Transverse colon (tissue), 4 donors: ENCODE results near the gene MMRN2. TPM values are rescaled to one million over a fixed set of nuclear protein-coding genes. Genes with fewer than 3 reads are reported as not detected.
"Not testable (repeated sequence)": the region's sequence is repeated elsewhere in the genome, so short reads cannot be mapped to it uniquely, and the experiment has no call there.

ENCODE experiments used
- DNase-seq: peaks from one replicate; pipeline ENCODE4 v3.0.0-alpha.2; 2019
- H3K27ac ChIP-seq, 4 donors: fragments of 200-600 bp; sonication (generic); 2 replicates each; pipeline ENCODE4 v1.5.1; 2016 to 2018; ENCODE audit warnings: inconsistent platforms in 4 of 4
- H3K27me3 ChIP-seq: fragments of 200-600 bp; sonication (generic); 2 replicates; pipeline ENCODE4 v1.5.1; 2017; ENCODE audit warnings: inconsistent platforms
- H3K36me3 ChIP-seq, 4 donors: fragments of 200-600 bp; sonication (generic); 2 replicates each; pipeline ENCODE4 v1.5.1; 2017 to 2019; ENCODE audit warnings: inconsistent platforms in 4 of 4
- H3K4me1 ChIP-seq, 4 donors: fragments of 200-600 bp; sonication (generic); 2 replicates each; pipeline ENCODE4 v1.5.1; 2017 to 2020; ENCODE audit warnings: inconsistent platforms in 4 of 4
- H3K4me3 ChIP-seq, 4 donors: fragments of 200-600 bp; sonication (generic); 1 replicate in 1 of 4; 2 replicates in 3 of 4; pipeline versions ENCODE4 v1.5.1 to v1.6.1; 2017 to 2019; ENCODE audit warnings: inconsistent platforms in 4 of 4
- H3K9me3 ChIP-seq, 2 donors: fragments of 200-600 bp; sonication (generic); 2 replicates each; pipeline ENCODE4 v1.5.1; 2017 to 2019; ENCODE audit warnings: inconsistent platforms in 2 of 2
- EP300 ChIP-seq: sonication (generic); formaldehyde crosslinking; IDR thresholded peaks from one replicate; pipeline ENCODE4 v1.6.1; 2017; ENCODE audit warnings: antibody characterized with exemption, low read depth
- POLR2A ChIP-seq: fragments of 450-650 bp; IDR thresholded peaks from one replicate; pipeline ENCODE4 v1.6.1; 2016; ENCODE audit warnings: antibody characterized with exemption, mild to moderate bottlenecking, moderate library complexity
- POLR2AphosphoS5 ChIP-seq, 3 donors: sonication (generic); formaldehyde crosslinking; IDR thresholded peaks; one replicate each; pipeline ENCODE4 v1.6.1; 2016; ENCODE audit warnings: antibody characterized with exemption in 3 of 3
- WGBS, 2 donors: methylation state at CpG; one replicate each; pipeline ENCODE4 v1.1.5; 2018; ENCODE audit warnings: low coverage in 1 of 2; 5-methylcytosine and 5-hydroxymethylcytosine counted together
- in situ Hi-C, 4 donors: fragments of 200-750 bp; cut with MboI; loops; one replicate each; pipeline versions ENCODE4 v1.15.0 to v1.15.1; 2017; ENCODE audit warnings: low sequenced_read_pairs in 3 of 4, low pct_ligation_motif_present in 1 of 4, low pct_unique_long_range_greater_than_20kb in 1 of 4
- intact Hi-C: fragments of 100-400 bp; cut with DNase I; formaldehyde crosslinking; loops from one replicate; pipeline ENCODE4 v1.15.1; 2023; ENCODE audit warnings: low total_unique reads
- total RNA-seq, 4 donors: library from RNA; depleted of rRNA; stranded (reverse); fragments of >200 nt; gene quantifications; one replicate each; pipeline ENCODE4 v1.1.0, GENCODE V29; 2016
- TF ChIP-seq, protein P1 (sequence below), 5 experiments: fragments of 200-600 bp in 3 of 5; fragments of 450-650 bp in 2 of 5; sonication (generic) in 3 of 5; IDR thresholded peaks; 1 replicate in 2 of 5; 2 replicates in 3 of 5; pipeline ENCODE4 v1.5.1; 2016 to 2017; ENCODE audit warnings: antibody characterized with exemption in 5 of 5, inconsistent platforms in 3 of 5, mild to moderate bottlenecking in 2 of 5, moderate library complexity in 1 of 5

The MMRN2 gene
- total RNA-seq, 4 donors from 2014 or later, result 1.1 to 25.3 (median 8.1) TPM

GRCh38 chr10:86941426-86941825 lies 16.0 kb downstream of the MMRN2 start:
- 55 to 65% methylated on average over 2 of the region's 2 CpGs for WGBS, 2 donors
- Histone ChIP-seq H3K36me3 (no peaks in the 10 kb centered on the region), H3K27me3 (peaks cover under 1% of the 10 kb centered on the region), H3K4me1 (peaks cover 0 to 11% (median 6%) of the 10 kb centered on the region in 4 donors), H3K4me3 (no peak overlapping the region), H3K9me3 (no peaks in the 10 kb centered on the region), H3K27ac (no peak overlapping the region)
- no peak for DNase-seq
- in situ Hi-C loops, result no loop called here
- TF ChIP-seq, protein P1, sequence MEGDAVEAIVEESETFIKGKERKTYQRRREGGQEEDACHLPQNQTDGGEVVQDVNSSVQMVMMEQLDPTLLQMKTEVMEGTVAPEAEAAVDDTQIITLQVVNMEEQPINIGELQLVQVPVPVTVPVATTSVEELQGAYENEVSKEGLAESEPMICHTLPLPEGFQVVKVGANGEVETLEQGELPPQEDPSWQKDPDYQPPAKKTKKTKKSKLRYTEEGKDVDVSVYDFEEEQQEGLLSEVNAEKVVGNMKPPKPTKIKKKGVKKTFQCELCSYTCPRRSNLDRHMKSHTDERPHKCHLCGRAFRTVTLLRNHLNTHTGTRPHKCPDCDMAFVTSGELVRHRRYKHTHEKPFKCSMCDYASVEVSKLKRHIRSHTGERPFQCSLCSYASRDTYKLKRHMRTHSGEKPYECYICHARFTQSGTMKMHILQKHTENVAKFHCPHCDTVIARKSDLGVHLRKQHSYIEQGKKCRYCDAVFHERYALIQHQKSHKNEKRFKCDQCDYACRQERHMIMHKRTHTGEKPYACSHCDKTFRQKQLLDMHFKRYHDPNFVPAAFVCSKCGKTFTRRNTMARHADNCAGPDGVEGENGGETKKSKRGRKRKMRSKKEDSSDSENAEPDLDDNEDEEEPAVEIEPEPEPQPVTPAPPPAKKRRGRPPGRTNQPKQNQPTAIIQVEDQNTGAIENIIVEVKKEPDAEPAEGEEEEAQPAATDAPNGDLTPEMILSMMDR (IDR thresholded peaks at IDR 0.05), result no peak
- TF ChIP-seq POLR2AphosphoS5 (IDR thresholded peaks at IDR 0.05) (no peak), EP300 (no peak), POLR2A (no peak)
- intact Hi-C loops, result no loop called here

- 87 to 100% methylated on average over 1 to 6 of the region's 6 CpGs for WGBS, 2 donors
- H3K4me3 ChIP-seq, result no peak overlapping the region
- DNase-seq, result no peak
- no peaks in the 10 kb centered on the region for H3K27me3 ChIP-seq
- H3K27ac ChIP-seq, result no peak overlapping the region
- in situ Hi-C loops (no loop called here), intact Hi-C loops (no loop called here)
- peaks cover 0 to 7% (median 4%) of the 10 kb centered on the region in 4 donors for H3K4me1 ChIP-seq
- no peaks in the 10 kb centered on the region for H3K9me3 ChIP-seq
- TF ChIP-seq POLR2AphosphoS5 (IDR thresholded peaks at IDR 0.05), result no peak
- no peaks in the 10 kb centered on the region for H3K36me3 ChIP-seq
Observed at GRCh38 chr10:86940677-86941076, 16.7 kb downstream of the MMRN2 start.

DNA sequence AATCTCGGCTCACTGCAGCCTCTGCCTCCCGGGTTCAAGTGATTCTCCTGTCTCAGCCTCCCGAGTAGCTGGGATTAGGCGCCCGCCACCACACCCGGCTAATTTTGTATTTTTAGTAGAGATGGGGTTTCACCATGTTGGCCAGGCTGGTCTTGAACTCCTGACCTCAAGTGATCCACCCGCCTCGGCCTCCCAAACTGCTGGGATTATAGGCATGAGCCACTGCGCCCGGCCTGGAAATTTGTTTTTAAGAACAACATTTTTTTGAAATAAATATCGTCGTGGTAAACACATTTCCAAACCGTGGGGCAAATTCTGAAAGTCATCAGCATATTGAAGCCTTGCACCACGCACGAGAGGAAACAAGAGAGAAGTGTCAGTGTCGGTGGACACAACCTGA lies 17.3 kb downstream of the MMRN2 start:
- in situ Hi-C loops, H3K27ac ChIP-seq, H3K27me3 ChIP-seq, H3K36me3 ChIP-seq, DNase-seq, H3K4me1 ChIP-seq, intact Hi-C loops, H3K9me3 ChIP-seq: not testable (repeated sequence)
- H3K4me3 ChIP-seq, result peak overlapping the region in 1 of 4 donors; percentile 44
- WGBS, 2 donors, result 79 to 82% methylated on average over 9 to 16 of the region's 16 CpGs

DNA sequence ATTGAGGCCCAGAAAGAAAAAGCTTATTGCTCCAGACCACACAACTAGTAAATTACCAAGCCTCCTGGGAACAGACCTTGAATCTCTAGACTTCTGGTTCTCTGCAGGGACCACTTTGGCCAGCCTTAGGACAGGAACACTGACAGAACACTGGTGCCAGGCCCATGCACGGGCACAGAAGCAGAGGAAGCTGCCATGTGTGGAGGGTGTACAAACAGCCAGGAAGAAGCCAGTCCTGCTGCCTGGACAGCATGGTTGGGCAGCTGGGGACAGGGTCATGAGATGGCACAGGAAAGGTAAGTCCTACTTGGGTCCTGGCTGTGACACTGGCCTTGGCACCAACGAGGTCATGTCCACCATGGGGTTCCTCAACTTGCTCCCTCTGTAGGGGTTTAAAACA lies 19.2 kb downstream of the MMRN2 start:
- H3K9me3 ChIP-seq, result no peaks in the 10 kb centered on the region
- H3K4me1 ChIP-seq, result peaks cover 0 to 7% (median 3%) of the 10 kb centered on the region in 4 donors
- in situ Hi-C loops, result no loop called here
- no peaks in the 10 kb centered on the region for H3K36me3 ChIP-seq
- H3K27ac ChIP-seq, result no peak overlapping the region
- H3K4me3 ChIP-seq, result no peak overlapping the region
- H3K27me3 ChIP-seq, result no peaks in the 10 kb centered on the region
- 94% methylated on average over 2 of the region's 2 CpGs; no CpG with 5 or more reads in 1 of the 2 donors for WGBS, 2 donors
- intact Hi-C loops, result no loop called here
- TF ChIP-seq POLR2AphosphoS5 (IDR thresholded peaks at IDR 0.05), result no peak
- TF ChIP-seq, protein P1 (IDR thresholded peaks at IDR 0.05), result no peak
- no peak for TF ChIP-seq EP300
- TF ChIP-seq POLR2A, result no peak
- DNase-seq, result no peak

- Histone ChIP-seq H3K27ac (no peak overlapping the region), H3K36me3 (no peaks in the 10 kb centered on the region), H3K4me3 (no peak overlapping the region), H3K27me3 (no peaks in the 10 kb centered on the region), H3K9me3 (no peaks in the 10 kb centered on the region), H3K4me1 (peaks cover 0 to 6% (median 3%) of the 10 kb centered on the region in 4 donors)
- WGBS, 2 donors, result 78% methylated on average over 3 to 6 of the region's 6 CpGs
- in situ Hi-C loops (no loop called here), intact Hi-C loops (no loop called here)
- TF ChIP-seq, protein P1 (IDR thresholded peaks at IDR 0.05), result no peak
- TF ChIP-seq POLR2A (no peak), POLR2AphosphoS5 (IDR thresholded peaks at IDR 0.05) (no peak)
- DNase-seq, result no peak
Observed at GRCh38 chr10:86937502-86938154, 19.8 kb downstream of the MMRN2 start.
